ENCODE data around the gene NCK2.

The NCK2 gene

GRCh38 chr2:105814291-105814940, 69.7 kb downstream of the NCK2 start:
- DNase-seq (ENCODE audit: low spot score), result no peak

GRCh38 chr2:105815401-105815800, 70.7 kb downstream of the NCK2 start:
- no peak for DNase-seq (ENCODE audit: low spot score)

GRCh38 chr2:105820151-105820550, 75.4 kb downstream of the NCK2 start:
- DNase-seq (ENCODE audit: low spot score), result no peak

- DNase-seq (ENCODE audit: low spot score), result no peak
Observed at GRCh38 chr2:105820691-105821090, 76.0 kb downstream of the NCK2 start.

DNA sequence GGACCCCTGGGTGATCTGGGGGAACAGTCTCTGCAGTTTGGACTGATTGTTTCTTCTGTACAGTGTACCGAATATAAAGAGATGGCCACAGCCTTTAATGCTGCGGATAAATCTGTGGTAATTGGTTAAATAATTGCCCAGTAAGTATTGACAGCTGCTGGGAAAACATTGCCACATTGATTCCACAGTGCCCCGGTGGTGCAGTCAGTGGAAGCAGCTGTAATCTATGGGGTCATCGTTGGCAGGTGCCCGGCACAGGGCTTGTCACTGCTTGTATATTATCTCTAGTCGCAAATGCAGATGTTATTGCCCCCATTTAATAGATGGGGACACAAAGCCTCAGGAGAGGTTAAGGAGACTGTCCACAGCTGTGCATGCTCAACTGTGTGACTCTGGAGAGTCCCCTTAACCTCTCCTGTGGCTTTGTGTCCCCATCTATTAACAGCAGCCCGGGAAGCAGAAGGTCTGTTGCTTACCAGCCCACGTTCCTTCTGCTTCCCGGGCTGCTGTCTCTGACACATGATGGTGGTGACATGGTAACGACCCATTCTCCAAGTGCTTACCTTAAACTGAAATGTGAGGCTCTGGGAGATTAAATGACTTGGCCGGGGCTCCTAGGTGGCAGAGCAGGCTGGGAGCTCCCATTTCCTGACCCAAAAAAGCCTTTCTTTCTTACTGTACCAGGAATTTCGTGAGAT, 76.9 kb downstream of the NCK2 start:
- DNase-seq (ENCODE audit: low spot score), result no peak

DNA sequence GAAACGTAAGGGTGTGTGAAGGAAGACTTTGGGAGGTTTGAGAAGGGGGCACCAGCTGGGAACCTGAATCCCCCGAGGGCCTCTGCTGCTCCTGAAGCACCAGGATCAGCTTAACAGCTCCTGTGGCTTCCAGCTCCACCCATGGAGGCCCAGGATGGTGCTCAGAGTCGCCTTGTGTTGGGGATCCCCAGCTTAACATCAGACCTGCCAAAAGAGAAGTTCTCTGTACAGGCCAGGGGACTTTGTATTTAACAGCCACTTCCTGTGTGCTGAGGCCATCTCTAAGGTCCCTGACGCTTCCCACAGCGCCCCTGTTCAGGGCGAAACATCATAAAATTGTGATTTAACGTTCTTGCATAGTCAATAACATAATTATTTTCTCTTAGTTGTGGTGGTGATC, 77.5 kb downstream of the NCK2 start:
- no peak for DNase-seq (ENCODE audit: low spot score)

- DNase-seq (ENCODE audit: low spot score), result no peak
Observed at GRCh38 chr2:105824446-105824845, 79.7 kb downstream of the NCK2 start.

- DNase-seq (ENCODE audit: low spot score), result no peak
Observed at GRCh38 chr2:105827351-105828096, 82.8 kb downstream of the NCK2 start.

DNA sequence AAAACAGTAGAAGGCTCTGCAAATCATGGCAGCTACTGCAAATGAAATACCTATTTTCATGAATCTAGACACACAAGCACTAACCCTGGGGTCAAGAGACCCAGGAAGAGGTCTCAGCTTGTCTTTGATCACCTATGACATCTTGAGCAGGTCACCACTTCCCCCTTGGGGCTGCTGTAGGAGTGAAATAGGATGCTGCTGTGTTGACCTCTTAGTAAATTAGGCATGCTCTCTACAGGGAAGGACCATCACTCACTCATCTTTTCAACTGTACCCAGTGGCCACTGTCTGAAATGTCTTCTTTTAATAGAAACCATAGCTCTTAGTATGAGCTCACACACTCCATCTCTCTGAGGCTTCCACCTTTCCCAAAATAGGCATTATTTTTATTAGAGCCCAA, 83.8 kb downstream of the NCK2 start:
- no peak for DNase-seq (ENCODE audit: low spot score)

DNA sequence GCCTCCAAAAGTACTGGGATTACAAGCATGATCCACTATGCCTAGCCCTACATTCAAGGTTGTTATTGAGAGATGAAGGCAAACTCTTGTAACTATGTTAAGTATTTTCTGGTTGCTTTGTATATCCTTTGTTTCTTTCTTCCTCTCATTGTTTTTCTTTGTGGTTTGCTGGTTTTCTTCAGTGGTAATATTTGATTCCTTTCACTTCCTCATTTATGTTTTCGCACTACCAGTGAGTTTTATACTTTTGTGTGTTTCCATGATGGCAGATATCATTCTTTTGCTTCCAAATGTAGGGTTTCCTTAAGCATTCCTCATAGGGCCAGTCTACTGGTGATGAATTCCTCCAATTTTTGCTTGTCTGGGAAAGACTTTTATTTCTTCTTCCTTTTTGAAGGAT, 90.2 kb downstream of the NCK2 start:
- DNase-seq (ENCODE audit: low spot score), result no peak

DNA sequence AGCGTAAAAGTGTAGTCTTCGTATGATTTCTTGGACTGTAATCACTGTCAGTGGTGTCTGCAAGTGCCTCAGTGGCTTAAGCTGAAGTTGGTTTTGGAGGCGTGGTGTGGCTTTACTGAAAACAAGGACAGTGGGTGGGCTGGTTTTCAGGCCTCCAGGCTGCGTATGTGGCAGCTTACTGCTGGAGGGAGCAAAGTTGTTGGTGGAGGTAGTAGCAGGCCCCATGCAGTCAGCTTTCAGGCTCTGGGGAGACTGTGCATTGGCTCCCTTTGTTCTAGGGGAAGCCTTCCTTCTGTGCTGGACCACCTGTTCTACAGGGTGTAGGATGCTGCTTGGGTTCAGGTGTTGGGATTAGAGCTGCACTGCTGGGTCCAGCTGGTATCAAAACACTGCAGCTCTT, 91.6 kb downstream of the NCK2 start:
- no peak for DNase-seq (ENCODE audit: low spot score)

DNA sequence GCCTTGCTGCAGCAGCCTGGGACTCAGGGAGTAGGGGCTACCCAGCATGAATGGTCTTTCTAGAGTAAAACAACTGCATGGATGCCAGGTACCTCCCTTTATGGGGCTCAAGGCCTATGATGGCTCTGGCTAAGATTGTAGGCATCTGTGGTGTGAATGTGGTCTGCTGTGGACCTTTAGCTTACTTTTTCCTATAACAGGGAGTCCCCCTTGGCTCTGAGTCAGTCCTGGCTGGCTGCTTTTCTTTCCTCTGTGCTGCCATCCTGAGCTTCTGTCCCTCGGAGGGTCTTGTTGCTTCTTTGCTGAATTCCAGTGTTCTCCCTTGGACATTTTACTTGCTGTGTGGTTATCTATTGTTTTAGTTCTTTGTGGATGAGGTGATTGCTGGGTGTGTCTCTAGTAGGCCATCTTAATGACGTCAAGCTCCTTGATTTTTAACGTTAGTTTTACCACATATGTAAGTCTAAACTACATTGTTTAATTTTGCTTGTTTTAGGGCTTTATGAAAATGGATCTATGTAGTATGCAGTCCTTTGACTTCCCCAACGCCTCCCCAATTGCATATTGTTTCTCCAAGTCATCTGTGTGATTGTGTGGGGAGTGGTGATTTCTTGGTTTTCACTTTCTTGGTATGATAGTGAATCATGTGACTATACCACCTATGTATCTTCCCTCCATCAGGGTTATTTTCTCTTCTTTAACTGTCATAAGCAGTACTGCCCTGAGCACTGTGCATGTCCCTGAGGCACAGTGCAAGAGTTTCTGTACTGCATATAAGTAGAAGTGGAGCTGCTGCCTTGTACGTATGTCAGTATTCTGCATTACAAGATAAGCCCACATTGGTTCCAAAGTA, 92.4 kb downstream of the NCK2 start:
- DNase-seq (ENCODE audit: low spot score), result no peak

DNA sequence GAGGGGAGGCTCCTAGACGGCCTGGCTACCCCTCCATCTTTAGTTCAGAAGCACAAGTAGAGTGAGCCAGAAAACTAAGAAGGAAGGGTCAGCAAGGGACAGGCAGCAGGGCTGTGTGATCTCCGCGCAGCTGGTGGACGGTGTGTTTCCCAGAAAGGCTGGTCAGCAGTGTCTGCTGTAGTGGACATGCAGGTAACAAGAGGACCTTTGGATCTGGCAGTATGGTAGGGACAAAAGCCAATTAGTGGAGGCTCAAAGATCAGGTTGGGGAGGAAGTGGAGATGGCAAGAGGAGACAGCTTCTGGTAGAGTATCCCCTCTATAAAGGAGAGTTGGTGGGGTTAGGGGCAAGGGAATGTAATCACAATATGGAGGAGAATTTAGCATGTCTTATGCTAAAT, 95.1 kb downstream of the NCK2 start:
- no peak for DNase-seq (ENCODE audit: low spot score)

- DNase-seq (ENCODE audit: low spot score), result no peak
Observed at GRCh38 chr2:105840933-105841332, 96.2 kb downstream of the NCK2 start.

- no peak for DNase-seq (ENCODE audit: low spot score)
Observed at GRCh38 chr2:105841551-105841950, 96.8 kb downstream of the NCK2 start.

GRCh38 chr2:105842555-105842954, 97.8 kb downstream of the NCK2 start:
- DNase-seq (ENCODE audit: low spot score), result no peak

DNA sequence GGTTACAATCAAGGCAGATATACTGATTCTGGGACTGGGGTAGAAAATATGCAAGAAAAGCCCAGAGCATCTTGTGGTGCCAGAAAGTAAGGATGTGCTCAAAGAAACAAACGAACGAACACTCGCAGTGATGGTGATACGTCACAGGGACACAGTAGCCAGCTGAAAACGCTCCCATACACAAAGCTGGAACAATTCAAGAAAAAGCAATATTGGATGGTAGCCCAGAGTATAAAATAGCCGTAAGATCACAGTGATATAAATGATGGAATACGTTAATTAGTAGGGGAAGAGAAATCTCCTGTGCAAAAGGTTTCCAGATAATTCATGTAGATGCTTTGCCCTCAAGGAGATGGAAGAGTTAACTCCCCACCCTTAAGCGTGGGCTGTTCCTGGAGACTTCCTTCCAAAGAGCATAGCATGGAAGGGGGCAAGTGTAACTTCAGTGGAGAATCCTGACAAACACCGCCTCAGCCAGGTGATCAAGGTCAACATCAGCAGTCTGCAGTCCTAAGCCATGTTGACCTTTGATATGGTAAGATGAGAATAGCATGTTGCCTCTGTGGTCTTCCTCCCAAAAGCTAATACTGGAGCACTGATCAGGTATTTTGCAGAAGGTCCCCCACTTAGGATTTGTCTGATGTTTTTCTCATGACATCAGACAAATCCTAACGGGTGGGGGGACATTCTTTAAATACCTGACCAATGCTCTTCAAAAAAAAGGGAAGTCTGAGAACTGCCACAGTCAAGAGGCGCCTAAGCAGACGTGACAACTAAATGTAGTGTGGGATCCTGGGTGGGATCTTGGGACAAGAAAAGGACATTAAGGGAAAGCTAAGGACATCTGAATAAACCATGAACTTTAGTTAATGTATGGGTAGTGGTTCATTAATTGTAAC, 99.0 kb downstream of the NCK2 start:
- no peak for DNase-seq (ENCODE audit: low spot score)

DNA sequence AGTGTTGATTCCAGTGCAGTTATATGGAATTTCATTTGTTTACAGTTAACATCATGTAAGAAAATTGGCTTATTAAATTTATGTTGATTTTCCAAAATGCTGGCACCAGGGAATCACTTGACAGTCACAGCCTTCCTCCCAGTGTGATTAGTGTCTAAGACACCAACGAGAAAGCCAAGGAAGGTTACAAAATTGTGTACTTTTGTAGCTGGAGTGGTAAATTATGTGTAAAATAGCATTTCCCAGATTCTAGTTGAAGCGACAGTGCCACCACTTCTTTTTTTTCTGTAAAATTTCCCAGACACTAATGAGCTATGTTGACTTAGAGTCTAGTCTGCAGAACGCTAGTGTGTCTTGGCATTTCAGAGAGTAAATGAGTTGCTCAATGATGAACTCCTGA, 101.3 kb downstream of the NCK2 start:
- DNase-seq (ENCODE audit: low spot score), result no peak

- DNase-seq (ENCODE audit: low spot score), result no peak
Observed at GRCh38 chr2:105847056-105847455, 102.3 kb downstream of the NCK2 start.

- no peak for DNase-seq (ENCODE audit: low spot score)
Observed at GRCh38 chr2:105848367-105848766, 103.7 kb downstream of the NCK2 start.

GRCh38 chr2:105849431-105850179, 104.9 kb downstream of the NCK2 start:
- no peak for DNase-seq (ENCODE audit: low spot score)
